NCI-H2227 (cell line): Measurements from ENCODE around the gene OSBPL7.
"Not testable (repeated sequence)": the region's sequence is repeated elsewhere in the genome, so short reads cannot be mapped to it uniquely, and the experiment has no call there.

Experiments used
- DNase-seq: peaks from one replicate; lab custom pipeline; 2025; ENCODE audit not compliant: unreplicated experiment; lab: John Stamatoyannopoulos, UW

The OSBPL7 gene

GRCh38 chr17:47776330-47777197, 45.0 kb downstream of the OSBPL7 start:
- peak; percentile 57 for DNase-seq

- DNase-seq: no peak
Measured at GRCh38 chr17:47774987-47775580, 46.5 kb downstream of the OSBPL7 start.

- no peak for DNase-seq
Measured at GRCh38 chr17:47774331-47774730, 47.3 kb downstream of the OSBPL7 start.

GRCh38 chr17:47773649-47774048, 47.9 kb downstream of the OSBPL7 start:
- not testable (repeated sequence) for DNase-seq

- DNase-seq: no peak
Measured at GRCh38 chr17:47763913-47764582, 57.5 kb downstream of the OSBPL7 start.

- no peak for DNase-seq
Measured at GRCh38 chr17:47762728-47763127, 58.9 kb downstream of the OSBPL7 start.

GRCh38 chr17:47760409-47761140, 61.0 kb downstream of the OSBPL7 start:
- DNase-seq: no peak

GRCh38 chr17:47757386-47757785, 64.2 kb downstream of the OSBPL7 start:
- no peak for DNase-seq
